GM18873 (cell line): Measurements from ENCODE around the gene AGBL4.
"Not testable (repeated sequence)": the region's sequence is repeated elsewhere in the genome, so short reads cannot be mapped to it uniquely, and the experiment has no call there.

ENCODE experiments used
- ATAC-seq: cut with Tn5 transposase; IDR thresholded peaks from one replicate; pipeline ENCODE4 v1.9.1; 2021; ENCODE audit warnings: mild to moderate bottlenecking, moderate library complexity, moderate number of reproducible peaks; ENCODE audit not compliant: unreplicated experiment, low FRiP score

The AGBL4 gene

DNA sequence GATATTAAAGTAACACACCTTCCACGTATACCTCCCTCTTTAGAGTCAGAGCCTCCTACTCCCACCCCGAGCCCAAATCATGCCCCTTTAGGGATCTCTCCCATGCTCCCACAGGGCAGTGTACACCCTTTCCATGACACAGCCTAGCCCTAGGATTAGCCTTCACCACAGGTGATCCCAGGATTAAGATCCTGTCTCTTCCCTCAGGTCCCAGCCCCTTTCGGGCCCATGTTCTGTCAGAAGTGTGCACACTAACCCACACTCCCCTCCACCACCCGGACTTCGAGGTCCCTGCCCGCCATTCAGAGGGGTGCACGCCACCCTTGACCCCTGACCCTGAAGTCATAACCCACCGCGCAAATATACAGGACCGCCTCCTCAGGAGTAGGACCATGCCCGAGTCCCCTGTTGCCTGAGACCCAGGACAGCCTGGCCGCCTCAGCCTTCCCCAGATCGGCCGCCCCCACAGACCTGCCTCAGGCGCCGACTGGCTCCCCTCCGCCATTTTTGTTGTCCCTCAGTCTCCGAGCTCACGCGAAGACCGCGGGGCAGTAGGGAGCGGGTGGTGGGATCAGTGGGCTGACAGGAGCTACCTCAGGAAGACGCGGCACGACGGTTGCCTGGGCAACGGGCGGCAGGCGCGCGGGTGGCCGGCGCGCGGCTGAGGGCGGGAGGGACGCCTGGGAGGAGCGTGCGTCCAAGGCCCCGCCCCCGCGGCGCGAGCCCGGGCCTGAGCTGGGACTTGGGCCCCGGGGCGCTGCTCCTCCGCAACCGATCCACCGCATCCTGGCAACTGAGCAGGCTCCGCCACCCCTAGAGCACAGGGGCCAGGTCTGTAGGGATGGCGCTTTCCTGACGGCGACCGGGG, at the start of gene AGBL4:
Gene AGBL4, minus strand, starts transcription at position 663 of the 868 bp plus-strand sequence.
- ATAC-seq: no peak

GRCh38 chr1:50066806-50067205, 43.1 kb upstream of the AGBL4 start:
- no peak for ATAC-seq

- no peak for ATAC-seq
These were observed 36.5 kb upstream of the AGBL4 start for GRCh38 chr1:50060279-50060678.

DNA sequence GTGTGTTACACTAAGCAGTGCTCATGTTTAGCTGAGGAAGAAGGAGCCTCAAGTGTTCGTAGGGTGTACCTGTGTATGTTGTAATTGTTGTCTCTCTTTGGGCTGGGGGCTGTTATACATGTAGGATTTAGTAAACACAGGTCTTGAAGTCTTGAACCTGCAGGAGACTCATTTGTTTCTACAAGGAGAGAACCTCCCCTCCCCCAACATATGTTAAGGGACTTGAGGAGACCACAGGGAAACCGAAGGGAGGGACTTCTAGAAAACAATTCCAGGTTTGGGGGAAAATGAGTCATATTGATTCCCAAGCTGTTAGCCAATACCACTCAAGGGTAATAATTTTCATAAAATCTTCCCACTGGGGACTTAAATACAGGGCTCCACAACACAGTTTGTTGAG, 25.0 kb upstream of the AGBL4 start:
- ATAC-seq: no peak

GRCh38 chr1:50047916-50048694, 24.4 kb upstream of the AGBL4 start:
- ATAC-seq: no peak

DNA sequence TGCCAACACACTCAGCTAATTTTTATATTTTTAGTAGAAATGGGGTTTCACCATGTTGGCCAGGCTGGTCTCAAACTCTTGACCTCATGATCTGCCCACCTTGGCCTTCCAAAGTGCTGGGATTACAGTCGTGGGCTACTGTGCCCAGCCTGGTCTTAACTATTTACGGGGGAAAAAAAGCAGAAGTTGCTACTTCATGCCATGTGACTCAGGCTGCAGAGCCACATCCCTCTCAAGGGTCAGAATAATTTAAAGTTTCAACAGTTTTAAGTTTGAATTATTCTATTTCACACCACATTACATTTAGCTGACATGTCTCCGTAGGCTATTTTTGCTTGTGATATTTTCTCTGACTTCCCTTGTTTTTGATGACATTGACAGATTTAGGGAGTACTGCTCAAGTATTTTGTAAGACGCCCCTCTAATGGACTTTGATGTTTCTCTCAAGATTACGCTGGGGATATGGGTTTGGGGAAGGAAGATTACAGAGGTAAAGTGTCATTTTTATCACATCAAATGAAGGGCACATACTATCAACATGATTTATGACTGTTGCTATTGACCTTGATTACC, 14.6 kb upstream of the AGBL4 start:
- ATAC-seq: no peak

GRCh38 chr1:50027794-50028193, 4.0 kb upstream of the AGBL4 start:
- no peak for ATAC-seq

- ATAC-seq: no peak
These were observed 28.0 kb downstream of the AGBL4 start for GRCh38 chr1:49995734-49996133.

DNA sequence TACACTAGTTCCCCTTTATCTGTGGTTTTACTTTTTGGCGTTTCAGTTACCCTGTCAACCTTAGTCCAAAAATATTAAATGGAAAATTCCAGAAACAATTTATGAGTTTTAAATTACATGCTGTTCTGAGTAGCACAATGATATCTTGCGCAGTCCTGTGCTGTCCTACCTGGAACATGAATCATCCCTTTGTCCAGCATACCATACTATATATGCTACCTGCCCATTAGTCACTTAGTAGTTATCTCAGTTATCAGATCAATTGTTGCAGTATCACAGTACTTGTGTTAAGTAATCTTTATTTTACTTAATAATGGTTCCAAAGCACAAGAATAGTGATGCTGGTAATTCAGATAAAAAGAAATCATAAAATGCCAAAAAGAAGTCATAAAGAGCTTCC, 52.7 kb downstream of the AGBL4 start:
- ATAC-seq: no peak

GRCh38 chr1:49951385-49951784, 72.4 kb downstream of the AGBL4 start:
- no peak for ATAC-seq

DNA sequence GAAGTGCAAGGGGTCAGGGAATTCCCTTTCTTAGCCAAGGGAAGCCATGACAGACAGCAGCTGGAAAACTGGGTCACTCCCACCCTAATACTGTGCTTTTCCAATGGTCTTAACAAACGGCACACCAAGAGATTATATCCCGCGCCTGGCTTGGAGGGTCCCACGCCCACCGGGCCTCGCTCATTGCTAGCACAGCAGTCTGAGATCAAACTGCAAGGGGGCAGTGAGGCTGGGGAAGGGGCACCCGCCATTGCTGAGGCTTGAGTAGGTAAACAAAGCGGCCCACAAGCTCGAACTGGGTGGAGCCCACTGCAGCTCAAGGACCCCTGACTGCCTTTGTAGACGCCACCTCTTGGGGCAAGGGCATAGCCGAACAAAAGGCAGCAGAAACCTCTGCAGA, 108.5 kb downstream of the AGBL4 start:
- ATAC-seq: not testable (repeated sequence)

- no peak for ATAC-seq
These were observed 117.4 kb downstream of the AGBL4 start for GRCh38 chr1:49906365-49906764.

- no peak for ATAC-seq
These were observed 159.2 kb downstream of the AGBL4 start for GRCh38 chr1:49864581-49864980.

- no peak for ATAC-seq
These were observed 169.0 kb downstream of the AGBL4 start for GRCh38 chr1:49854741-49855140.

DNA sequence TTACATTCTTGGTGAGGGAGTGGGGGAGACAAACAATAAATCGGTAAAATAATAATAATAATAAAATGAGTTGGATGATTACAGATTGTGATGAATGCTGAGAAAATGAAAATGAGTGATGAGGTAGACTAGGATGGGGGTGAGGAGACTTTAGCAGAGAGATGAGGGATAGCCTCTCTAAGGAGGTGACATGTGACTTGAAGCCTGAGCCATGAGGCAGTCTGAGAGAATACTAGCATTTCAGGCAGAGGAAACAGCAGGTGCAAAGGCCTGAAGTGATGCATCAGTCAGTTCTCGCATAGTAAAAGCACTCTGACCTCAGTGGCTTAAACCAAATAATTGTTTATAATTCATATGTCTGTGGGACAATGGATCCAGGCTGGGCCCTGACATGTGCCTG, 181.2 kb downstream of the AGBL4 start:
- ATAC-seq: no peak

- no peak for ATAC-seq
These were observed 182.0 kb downstream of the AGBL4 start for GRCh38 chr1:49841767-49842166.

- no peak for ATAC-seq
These were observed 199.5 kb downstream of the AGBL4 start for GRCh38 chr1:49824261-49824660.

DNA sequence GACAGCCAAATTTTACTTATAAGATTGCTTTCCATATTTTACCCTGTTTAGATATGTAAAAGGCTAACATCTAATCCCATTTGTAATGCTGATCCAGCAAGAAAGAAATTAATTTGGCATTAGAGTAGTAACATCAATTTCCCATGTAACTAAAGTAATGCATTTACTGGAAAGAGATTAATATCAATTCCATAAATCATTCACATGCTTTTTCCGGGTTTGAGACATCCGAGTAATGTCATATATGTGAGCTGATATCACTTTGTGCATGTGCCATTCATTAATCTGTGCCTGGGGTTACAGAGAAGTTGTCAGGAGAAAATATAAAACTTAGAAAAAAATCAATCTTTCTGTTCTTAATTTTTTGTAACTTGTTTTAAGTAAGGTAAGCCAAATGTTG, 206.1 kb downstream of the AGBL4 start:
- no peak for ATAC-seq

- not testable (repeated sequence) for ATAC-seq
These were observed 236.7 kb downstream of the AGBL4 start for GRCh38 chr1:49787013-49787412.

DNA sequence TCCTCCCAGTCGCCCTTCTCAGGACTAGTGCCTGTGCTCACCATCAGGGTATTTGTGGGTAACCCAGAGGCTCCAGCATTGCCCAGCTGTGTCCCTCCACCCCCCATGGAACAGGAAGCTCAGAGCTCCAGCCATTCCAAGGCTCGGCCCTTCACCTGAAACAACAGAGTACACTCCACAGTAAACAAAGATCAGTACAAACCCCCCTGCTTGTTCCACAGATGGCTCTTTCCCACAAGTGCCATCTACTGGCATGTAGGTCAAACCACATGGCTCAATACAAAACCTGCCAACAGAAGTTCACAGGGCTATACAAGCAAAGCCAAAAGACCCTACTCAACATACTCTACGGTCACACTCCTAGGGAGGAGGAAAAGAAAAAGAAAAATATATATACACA, 258.7 kb downstream of the AGBL4 start:
- no peak for ATAC-seq

GRCh38 chr1:49738118-49738517, 285.6 kb downstream of the AGBL4 start:
- ATAC-seq: not testable (repeated sequence)
